WTC11 (cell line): Measurements from ENCODE around the gene CPT1B. TPM values are rescaled to one million over a fixed set of nuclear protein-coding genes. Genes with fewer than 3 reads are reported as not detected.

ENCODE experiments used
- ATAC-seq: fragments of 200-7000 bp; cut with Tn5 transposase; 2 replicates; pipeline ENCODE4 v1.10.0; 2021; ENCODE audit warnings: mild to moderate bottlenecking, moderate library complexity
- CTCF ChIA-PET: fragments of 300-600 bp; sonication (Branson Sonifier 250); formaldehyde crosslinking; loops from one replicate; lab custom pipeline; 2021; ENCODE audit warnings: antibody characterized with exemption; lab: Charles Lee
- POLR2A ChIA-PET: fragments of 350-600 bp; sonication (Branson Sonifier 250); formaldehyde crosslinking; loops from one replicate; lab custom pipeline; 2021; ENCODE audit warnings: antibody characterized with exemption; lab: Charles Lee
- DNase-seq: peaks from one replicate; pipeline ENCODE4 v3.0.0; 2021; ENCODE audit warnings: low spot score
- H3K27ac Mint-ChIP-seq: 2 replicates; pipeline ENCODE4 v1.8.0; 2021; ENCODE audit warnings: mixed read lengths
- H3K27me3 Mint-ChIP-seq: 2 replicates; pipeline ENCODE4 v1.8.0; 2021; ENCODE audit warnings: low read depth, mild to moderate bottlenecking, moderate library complexity, mixed read lengths
- H3K36me3 Mint-ChIP-seq: 2 replicates; pipeline ENCODE4 v1.8.0; 2021; ENCODE audit warnings: mixed read lengths
- H3K4me1 Mint-ChIP-seq: 2 replicates; pipeline ENCODE4 v1.8.0; 2022; ENCODE audit warnings: mixed read lengths
- H3K4me3 Mint-ChIP-seq: 2 replicates; pipeline ENCODE4 v1.8.0; 2021; ENCODE audit warnings: mild to moderate bottlenecking, moderate library complexity, mixed read lengths
- H3K9me3 Mint-ChIP-seq: 2 replicates; pipeline ENCODE4 v1.8.0; 2021; ENCODE audit warnings: mixed read lengths
- ATF1 ChIP-seq: sonication (generic); formaldehyde crosslinking; IDR thresholded peaks from 2 replicates; pipeline ENCODE4 v1.8.1; 2023; ENCODE audit warnings: mild to moderate bottlenecking, moderate library complexity, missing genetic modification reagents
- CTCF ChIP-seq: fragments of 200-600 bp; IDR thresholded peaks from 2 replicates; pipeline ENCODE4 v1.8.0; 2022; ENCODE audit warnings: antibody characterized with exemption
- E2F1 ChIP-seq: sonication (generic); formaldehyde crosslinking; IDR thresholded peaks from 2 replicates; pipeline ENCODE4 v1.8.0; 2022; ENCODE audit warnings: mild to moderate bottlenecking, missing genetic modification reagents
- ESRRA ChIP-seq: sonication (generic); formaldehyde crosslinking; IDR thresholded peaks from 2 replicates; pipeline ENCODE4 v1.8.1; 2022; ENCODE audit warnings: mild to moderate bottlenecking, missing genetic modification reagents, borderline replicate concordance
- ETV6 ChIP-seq: sonication (generic); formaldehyde crosslinking; IDR thresholded peaks from 2 replicates; pipeline ENCODE4 v1.8.1; 2022; ENCODE audit warnings: mild to moderate bottlenecking, missing genetic modification reagents
- FOXK1 ChIP-seq: sonication (generic); formaldehyde crosslinking; IDR thresholded peaks from 2 replicates; pipeline ENCODE4 v1.8.0; 2022; ENCODE audit warnings: mild to moderate bottlenecking, moderate library complexity, missing genetic modification reagents
- GRHL2 ChIP-seq: fragments of 250-450 bp; sonication (Bioruptor Pico); IDR thresholded peaks from 2 replicates; pipeline ENCODE4 v1.8.0; 2022; ENCODE audit warnings: mild to moderate bottlenecking, moderate library complexity; ENCODE audit not compliant: insufficient replicate concordance, severe bottlenecking
- JUN ChIP-seq: sonication (generic); formaldehyde crosslinking; IDR thresholded peaks from 2 replicates; pipeline ENCODE4 v1.8.0; 2023; ENCODE audit warnings: mild to moderate bottlenecking, missing genetic modification reagents
- KAT7 ChIP-seq: sonication (generic); formaldehyde crosslinking; IDR thresholded peaks from 2 replicates; pipeline ENCODE4 v1.8.1; 2023; ENCODE audit warnings: missing genetic modification reagents, mild to moderate bottlenecking, borderline replicate concordance
- MAX ChIP-seq: sonication (generic); formaldehyde crosslinking; IDR thresholded peaks from 2 replicates; pipeline ENCODE4 v1.8.0; 2022; ENCODE audit warnings: mild to moderate bottlenecking, missing genetic modification reagents
- MYBL2 ChIP-seq: sonication (generic); formaldehyde crosslinking; IDR thresholded peaks from 2 replicates; pipeline ENCODE4 v1.8.1; 2023; ENCODE audit warnings: mild to moderate bottlenecking, moderate library complexity, missing genetic modification reagents
- NFATC4 ChIP-seq: fragments of 250-450 bp; sonication (Bioruptor Pico); IDR thresholded peaks from 2 replicates; pipeline ENCODE4 v1.9.0; 2021; ENCODE audit warnings: mild to moderate bottlenecking
- NFE2L1 ChIP-seq: sonication (generic); formaldehyde crosslinking; IDR thresholded peaks from 2 replicates; pipeline ENCODE4 v1.8.1; 2023; ENCODE audit warnings: missing genetic modification reagents
- NR2C2 ChIP-seq: sonication (generic); formaldehyde crosslinking; IDR thresholded peaks from 2 replicates; pipeline ENCODE4 v1.8.0; 2022; ENCODE audit warnings: mild to moderate bottlenecking, missing genetic modification reagents
- RELA ChIP-seq: sonication (generic); formaldehyde crosslinking; IDR thresholded peaks from 2 replicates; pipeline ENCODE4 v1.8.1; 2022; ENCODE audit warnings: missing genetic modification reagents, mild to moderate bottlenecking, borderline replicate concordance
- SMAD4 ChIP-seq: sonication (generic); formaldehyde crosslinking; IDR thresholded peaks from 2 replicates; pipeline ENCODE4 v1.8.0; 2022; ENCODE audit warnings: mild to moderate bottlenecking, missing genetic modification reagents
- TEAD4 ChIP-seq: sonication (generic); formaldehyde crosslinking; IDR thresholded peaks from 2 replicates; pipeline ENCODE4 v1.8.0; 2022; ENCODE audit warnings: mild to moderate bottlenecking, missing genetic modification reagents
- TP53 ChIP-seq: sonication (generic); formaldehyde crosslinking; IDR thresholded peaks from 2 replicates; pipeline ENCODE4 v1.8.1; 2023; ENCODE audit warnings: mild to moderate bottlenecking, missing genetic modification reagents
- USF2 ChIP-seq: sonication (generic); formaldehyde crosslinking; IDR thresholded peaks from 2 replicates; pipeline ENCODE4 v1.8.1; 2023; ENCODE audit warnings: mild to moderate bottlenecking, missing genetic modification reagents, moderate library complexity
- ZNF263 ChIP-seq: sonication (generic); formaldehyde crosslinking; IDR thresholded peaks from 2 replicates; pipeline ENCODE4 v1.8.1; 2022; ENCODE audit warnings: low read depth, mild to moderate bottlenecking, moderate library complexity, missing genetic modification reagents
- ZNF671 ChIP-seq: fragments of 250-450 bp; sonication (Bioruptor Pico); IDR thresholded peaks from 2 replicates; pipeline ENCODE4 v1.8.0; 2021; ENCODE audit warnings: mild to moderate bottlenecking
- total RNA-seq: library from RNA; stranded (reverse); gene quantifications from 3 replicates; pipeline ENCODE4 v1.2.3, GENCODE V29; 2021

CPT1B gene
- total RNA-seq, 1 experiment from 2014 or later: 33.7 TPM

GRCh38 chr22:50577697-50577986, 585 bp downstream of the CPT1B start (continued):
- no peak for TF ChIP-seq USF2 (CRISPR knock-in tag)
- no peak for TF ChIP-seq MAX (CRISPR knock-in tag)

- Mint-ChIP-seq H3K4me3 (no peak overlapping the region), H3K36me3 (peaks cover 14% of the 10 kb centered on the region), H3K4me1 (0 out of 2 replicates have a peak, but pooled peaks cover 2% of the 10 kb centered on the region), H3K27me3 (no peaks in the 10 kb centered on the region), H3K9me3 (no peaks in the 10 kb centered on the region), H3K27ac (peak overlapping the region; percentile 68; the same call in 1 of the 2 replicates)
- TF ChIP-seq MYBL2: no peak
- TF ChIP-seq ZNF263 (CRISPR knock-in tag): no peak
- no peak for TF ChIP-seq ZNF671 (CRISPR knock-in tag)
- no peak for TF ChIP-seq ESRRA
- no peak for TF ChIP-seq NFATC4 (CRISPR knock-in tag)
- TF ChIP-seq RELA (CRISPR knock-in tag): no peak
- no peak for TF ChIP-seq KAT7 (CRISPR knock-in tag)
- no peak for TF ChIP-seq NFE2L1
- no peak for TF ChIP-seq ETV6 (CRISPR knock-in tag)
- no peak for TF ChIP-seq TEAD4 (CRISPR knock-in tag)
- TF ChIP-seq TP53: no peak
- no peak for TF ChIP-seq JUN (CRISPR knock-in tag)
- ATAC-seq: no peak
- POLR2A ChIA-PET: no interaction called here
- CTCF ChIA-PET: interaction anchor here (0.9 to 5.0 kb wide), 5 partner anchors 14 to 51 kb away, joined by 3 to 25 read pairs (median 4); partner anchors contain the start of genes ARSA, SCO2 and SYCE3
- no peak for DNase-seq
Observed at GRCh38 chr22:50576806-50577696, 1.2 kb downstream of the CPT1B start.

- POLR2A ChIA-PET: no interaction called here
- Mint-ChIP-seq H3K9me3 (no peaks in the 10 kb centered on the region), H3K27me3 (no peaks in the 10 kb centered on the region), H3K4me3 (no peak overlapping the region)
- peak; percentile 54 for ATAC-seq
- TF ChIP-seq CTCF (0 out of 2 replicates have a peak, but pooled peaks have one; percentile 16), ATF1 (CRISPR knock-in tag) (no peak), NR2C2 (no peak), SMAD4 (no peak), GRHL2 (no peak), E2F1 (CRISPR knock-in tag) (no peak), FOXK1 (no peak)
- TF ChIP-seq, all 79 proteins: peak for 1
- CTCF ChIA-PET: interaction anchor here (0.8 to 5.0 kb wide), 10 partner anchors 13 to 124 kb away, joined by 3 to 25 read pairs (median 4); partner anchors contain the start of genes SCO2 and SYCE3
- Mint-ChIP-seq H3K4me1 (no peaks in the 10 kb centered on the region), H3K36me3 (peaks cover 18% of the 10 kb centered on the region), H3K27ac (no peak overlapping the region)
- DNase-seq: peak; percentile 41
Observed at GRCh38 chr22:50576070-50576469, 2.2 kb downstream of the CPT1B start.
